SK-N-SH (cell line): ENCODE measurements around the gene OR4K2. TPM values are rescaled to one million over a fixed set of nuclear protein-coding genes. Genes with fewer than 3 reads are reported as not detected.

Experiments
- CTCF ChIA-PET: fragments of 300-600, 350-600 bp; formaldehyde crosslinking; extraction: SDS; loops from one replicate; lab custom pipeline; 2021; lab: Yijun Ruan, JAX
- POLR2A ChIA-PET: fragments of 350-600 bp; sonication (Branson Sonifier 250); formaldehyde crosslinking; extraction: SDS; loops from one replicate; lab custom pipeline; 2020; ENCODE audit warnings: antibody characterized with exemption, inconsistent platforms; lab: Yijun Ruan, JAX
- DNase-seq: peaks from one replicate; pipeline ENCODE4 v3.0.0; 2012
- H2AFZ ChIP-seq: fragments of 200-600 bp; sonication (generic); 2 replicates; pipeline ENCODE4 v1.8.1; 2016; ENCODE audit warnings: antibody characterized with exemption, mild to moderate bottlenecking, low read depth
- H3F3A ChIP-seq: fragments of 200-600 bp; sonication (generic); replicated peaks from 2 replicates; pipeline ENCODE3; 2016; ENCODE audit warnings: antibody characterized with exemption, mild to moderate bottlenecking; ENCODE audit not compliant: insufficient read depth
- H3K27ac ChIP-seq, 2 experiments: fragments of 200-500 bp in 1 of 2; fragments of 200-600 bp in 1 of 2; sonication (Bioruptor generic) in 1 of 2; sonication (generic), shearing (Covaris generic) in 1 of 2; 2 replicates each; pipeline versions ENCODE4 v1.5.1 to v1.6.1; 2014 to 2016; ENCODE audit warnings: low read depth in 2 of 2, inconsistent platforms in 1 of 2, low read length in 1 of 2, mild to moderate bottlenecking in 1 of 2, mixed read lengths in 1 of 2
- H3K27me3 ChIP-seq: fragments of 200-600 bp; sonication (generic), shearing (Covaris generic); 2 replicates; pipeline ENCODE4 v1.6.1; 2016; ENCODE audit warnings: mixed run types; ENCODE audit not compliant: insufficient read depth
- H3K36me3 ChIP-seq, 2 experiments: fragments of 200-500 bp in 1 of 2; fragments of 200-600 bp in 1 of 2; sonication (Bioruptor generic) in 1 of 2; sonication (generic) in 1 of 2; replicated peaks in 1 of 2; 2 replicates each; pipeline versions ENCODE3 to v1.5.1; 2014 to 2016; ENCODE audit warnings: low read length in 1 of 2, mild to moderate bottlenecking in 1 of 2; ENCODE audit not compliant: insufficient read depth in 2 of 2, control insufficient read depth in 1 of 2
- H3K4me1 ChIP-seq, 2 experiments: fragments of 200-500 bp in 1 of 2; fragments of 200-600 bp in 1 of 2; sonication (Bioruptor generic) in 1 of 2; sonication (generic), shearing (Covaris generic) in 1 of 2; 2 replicates each; pipeline versions ENCODE4 v1.5.1 to v1.6.1; 2014 to 2016; ENCODE audit warnings: low read depth in 1 of 2, low read length in 1 of 2, mixed run types in 1 of 2; ENCODE audit not compliant: insufficient read depth in 2 of 2, control insufficient read depth in 1 of 2
- H3K4me2 ChIP-seq: fragments of 200-600 bp; sonication (generic), shearing (Covaris generic); 2 replicates; pipeline ENCODE4 v1.6.1; 2017; ENCODE audit warnings: mixed run types
- H3K4me3 ChIP-seq, 2 experiments: fragments of 200-500 bp in 1 of 2; fragments of 200-600 bp in 1 of 2; sonication (Bioruptor generic) in 1 of 2; sonication (generic), shearing (Covaris generic) in 1 of 2; 2 replicates each; pipeline versions ENCODE4 v1.5.1 to v1.8.1; 2014 to 2016; ENCODE audit warnings: low read depth in 2 of 2, inconsistent platforms in 1 of 2, low read length in 1 of 2, mild to moderate bottlenecking in 1 of 2, mixed read lengths in 1 of 2, moderate library complexity in 1 of 2
- H3K79me2 ChIP-seq: fragments of 200-600 bp; sonication (generic); 2 replicates; pipeline ENCODE4 v1.8.1; 2017; ENCODE audit warnings: mild to moderate bottlenecking; ENCODE audit not compliant: insufficient read depth
- H3K9ac ChIP-seq: fragments of 200-600 bp; sonication (generic); 2 replicates; pipeline ENCODE4 v1.6.1; 2017; ENCODE audit warnings: mixed run types
- H3K9me2 ChIP-seq: fragments of 200-600 bp; sonication (generic); 2 replicates; pipeline ENCODE4 v1.6.1; 2017; ENCODE audit warnings: mixed run types
- H3K9me3 ChIP-seq: fragments of 200-600 bp; sonication (generic); 2 replicates; pipeline ENCODE4 v1.6.1; 2017; ENCODE audit warnings: mixed run types, mild to moderate bottlenecking, moderate library complexity
- H4K20me1 ChIP-seq: fragments of 200-600 bp; sonication (generic); 2 replicates; pipeline ENCODE4 v1.6.1; 2017; ENCODE audit warnings: mild to moderate bottlenecking, mixed run types; ENCODE audit not compliant: insufficient read depth
- CTCF ChIP-seq: fragments of 200-600 bp; sonication (generic); IDR thresholded peaks from 2 replicates; pipeline ENCODE4 v1.6.1; 2017; ENCODE audit warnings: antibody characterized with exemption, mild to moderate bottlenecking, moderate library complexity
- EZH2phosphoT487 ChIP-seq: fragments of 200-600 bp; sonication (generic); IDR thresholded peaks from 2 replicates; pipeline ENCODE4 v1.6.1; 2017; ENCODE audit warnings: low read depth, mixed run types, mild to moderate bottlenecking, antibody characterized with exemption, moderate library complexity, borderline replicate concordance
- FOXM1 ChIP-seq: IDR thresholded peaks from 2 replicates; pipeline ENCODE4 v1.4.0; 2012; ENCODE audit warnings: low read depth, mild to moderate bottlenecking
- IRF3 ChIP-seq: fragments of 150-350 bp; IDR thresholded peaks from 2 replicates; pipeline ENCODE4 v1.6.1; 2016; ENCODE audit warnings: mild to moderate bottlenecking, low read depth, low read length
- MAX ChIP-seq: IDR thresholded peaks from 2 replicates; pipeline ENCODE4 v1.4.0; 2012; ENCODE audit warnings: low read depth
- MEF2A ChIP-seq: IDR thresholded peaks from 2 replicates; pipeline ENCODE4 v1.4.0; 2012; ENCODE audit warnings: low read depth, borderline replicate concordance
- MXI1 ChIP-seq: IDR thresholded peaks from 2 replicates; pipeline ENCODE4 v1.6.1; 2012; ENCODE audit warnings: mild to moderate bottlenecking, low read depth, low read length, improper control_type of control experiment
- NFIC ChIP-seq: IDR thresholded peaks from 2 replicates; pipeline ENCODE4 v1.4.0; 2012; ENCODE audit warnings: borderline replicate concordance
- RAD21 ChIP-seq: IDR thresholded peaks from 2 replicates; pipeline ENCODE4 v1.6.1; 2012; ENCODE audit warnings: mild to moderate bottlenecking, low read length
- REST ChIP-seq: IDR thresholded peaks from 2 replicates; pipeline ENCODE4 v1.6.1; 2012; ENCODE audit warnings: mild to moderate bottlenecking, low read depth, low read length, moderate library complexity
- USF1 ChIP-seq: IDR thresholded peaks from 2 replicates; pipeline ENCODE4 v1.4.0; 2012; ENCODE audit warnings: low read depth, borderline replicate concordance
- YY1 ChIP-seq: IDR thresholded peaks from 2 replicates; pipeline ENCODE4 v1.4.0; 2012; ENCODE audit warnings: low read depth, mild to moderate bottlenecking
- WGBS: methylation state at CpG from one replicate; pipeline ENCODE4 v1.1.6; 2017; ENCODE audit warnings: low lambda C conversion rate; 5-methylcytosine and 5-hydroxymethylcytosine counted together
- polyA plus RNA-seq, 3 experiments: library from polyadenylated mRNA; depleted of rRNA; stranded (reverse); fragments of >200 nt; gene quantifications; 2 replicates each; pipeline ENCODE4 v1.2.3, GENCODE V29; 2012

The OR4K2 gene
- polyA plus RNA-seq (2012; rRNA removed) = not detected in 2 replicates
- polyA plus RNA-seq (2012; cell fraction: cytosol; rRNA removed) = not detected in 2 replicates
- not detected in 2 replicates for polyA plus RNA-seq (2012; cell fraction: nucleus; rRNA removed)

GRCh38 chr14:19874842-19875241, at the start of gene OR4K2:
TSS of gene OR4K2 (plus strand) at chr14:19875142. CDS start at chr14:19876268, 1,126 bp downstream.
- ChIA-PET POLR2A (no interaction called here), CTCF (interaction anchor here (1.0 kb wide), 1 partner anchor 14 kb away, joined by 3 read pairs; no protein-coding TSS in a partner anchor)
- WGBS = under 1% methylated on average over 2 of the region's 2 CpGs

More at GRCh38 chr14:19874842-19875241, at the start of gene OR4K2:
- Histone ChIP-seq H3K9ac (no peak within 1 kb of the TSS), H3K4me3 (no peak within 1 kb of the TSS), H3K36me3 (no peaks in the 10 kb centered on the region), H3K4me2 (no peak within 1 kb of the TSS), H3K4me1 (no peaks in the 10 kb centered on the region), H3F3A (no peaks in the 10 kb centered on the region), H3K9me3 (no peaks in the 10 kb centered on the region; the same call in 1 of the 2 replicates), H2AFZ (no peak within 1 kb of the TSS), H3K27me3 (peaks cover 8% of the 10 kb centered on the region; the same call in 1 of the 2 replicates), H3K79me2 (no peaks in the 10 kb centered on the region), H3K27ac (no peak within 1 kb of the TSS), H3K9me2 (no peaks in the 10 kb centered on the region), H4K20me1 (no peaks in the 10 kb centered on the region)
- TF ChIP-seq MAX (no peak), MEF2A (no peak), FOXM1 (no peak), MXI1 (no peak), IRF3 (no peak), NFIC (no peak), EZH2phosphoT487 (no peak), CTCF (no peak), RAD21 (no peak), YY1 (no peak), USF1 (no peak), REST (no peak)
- no peak for DNase-seq
